ENCODE measurements around the gene FAM83G. TPM values are rescaled to one million over a fixed set of nuclear protein-coding genes. Genes with fewer than 3 reads are reported as not detected.

FAM83G gene
- total RNA-seq, 1 experiment from 2014 or later: 38.7 TPM

GRCh38 chr17:18980682-18981334, 23.8 kb downstream of the FAM83G start:
- Mint-ChIP-seq H3K36me3 (ENCODE audit: insufficient read depth in 1 of 3, low read depth in 3 of 3) (peaks cover 24 to 50% (median 45%) of the 10 kb centered on the region in 3 experiments; a peak in 6 of 7 replicates), H3K27me3 (ENCODE audit: low read depth) (no peaks in the 10 kb centered on the region), H3K4me3 (no peak overlapping the region), H3K9me3 (no peaks in the 10 kb centered on the region), H3K4me1 (peaks cover 9 to 11% of the 10 kb centered on the region in 2 experiments), H3K27ac (peak overlapping the region; percentile 61 to 80 (median 72); a peak in 5 of 7 replicates)
- no peak overlapping the region for H2BK15ac ChIP-seq (ENCODE audit: low read depth, low read length)
- H3K4me2 ChIP-seq (ENCODE audit: insufficient read depth, insufficient read length, low read length): no peak overlapping the region
- H3T11ph ChIP-seq (ENCODE audit: low read length): no peak overlapping the region
- no peak overlapping the region for H3K27ac ChIP-seq (ENCODE audit: insufficient read length, low read depth, low read length)
- no CpG with 5 or more reads among the region's 13 CpGs for WGBS (ENCODE audit: extremely low coverage, insufficient read length, low lambda C conversion rate)
- no peaks in the 10 kb centered on the region for H4K20me1 ChIP-seq (ENCODE audit: control insufficient read depth, insufficient read depth, insufficient read length)
- no peak overlapping the region for H3K14ac ChIP-seq (ENCODE audit: insufficient read depth, low read length)
- H2BK12ac ChIP-seq (ENCODE audit: insufficient read length, low read depth, low read length): no peak overlapping the region
- H4K91ac ChIP-seq (ENCODE audit: insufficient read length, low read depth, low read length): no peak overlapping the region
- H2BK120ac ChIP-seq (ENCODE audit: low read depth, low read length, poor library complexity, severe bottlenecking): no peak overlapping the region
- H3K4me1 ChIP-seq (ENCODE audit: insufficient read depth, low read length): no peaks in the 10 kb centered on the region
- no peak overlapping the region for H3K56ac ChIP-seq (ENCODE audit: insufficient read length, low read depth, low read length)
- H3K4ac ChIP-seq (ENCODE audit: low read depth, low read length): no peak overlapping the region
- H4K8ac ChIP-seq (replicated peaks; ENCODE audit: insufficient read length, low read depth, low read length): no peak overlapping the region
- H2BK5ac ChIP-seq (ENCODE audit: insufficient read length, low read length): no peak overlapping the region
- H3K79me2 ChIP-seq (ENCODE audit: insufficient read depth, low read length): no peaks in the 10 kb centered on the region
- H2BK20ac ChIP-seq (ENCODE audit: low read depth, low read length, poor library complexity, severe bottlenecking): no peak overlapping the region
- no peak overlapping the region for H4K5ac ChIP-seq (ENCODE audit: insufficient read length, low read depth, low read length)
- DNase-seq: no peak
- H3K9ac ChIP-seq (ENCODE audit: extremely low read depth, insufficient read length, low read length): no peak overlapping the region
- no peaks in the 10 kb centered on the region for H3K79me1 ChIP-seq (ENCODE audit: insufficient read depth, low read depth, low read length, poor library complexity, severe bottlenecking)
- no peaks in the 10 kb centered on the region for H3K23me2 ChIP-seq (ENCODE audit: insufficient read length, low read depth, low read length, poor library complexity, severe bottlenecking)
- no peak overlapping the region for H3K18ac ChIP-seq (ENCODE audit: insufficient read length, low read depth, low read length)
- TF ChIP-seq, protein P1, sequence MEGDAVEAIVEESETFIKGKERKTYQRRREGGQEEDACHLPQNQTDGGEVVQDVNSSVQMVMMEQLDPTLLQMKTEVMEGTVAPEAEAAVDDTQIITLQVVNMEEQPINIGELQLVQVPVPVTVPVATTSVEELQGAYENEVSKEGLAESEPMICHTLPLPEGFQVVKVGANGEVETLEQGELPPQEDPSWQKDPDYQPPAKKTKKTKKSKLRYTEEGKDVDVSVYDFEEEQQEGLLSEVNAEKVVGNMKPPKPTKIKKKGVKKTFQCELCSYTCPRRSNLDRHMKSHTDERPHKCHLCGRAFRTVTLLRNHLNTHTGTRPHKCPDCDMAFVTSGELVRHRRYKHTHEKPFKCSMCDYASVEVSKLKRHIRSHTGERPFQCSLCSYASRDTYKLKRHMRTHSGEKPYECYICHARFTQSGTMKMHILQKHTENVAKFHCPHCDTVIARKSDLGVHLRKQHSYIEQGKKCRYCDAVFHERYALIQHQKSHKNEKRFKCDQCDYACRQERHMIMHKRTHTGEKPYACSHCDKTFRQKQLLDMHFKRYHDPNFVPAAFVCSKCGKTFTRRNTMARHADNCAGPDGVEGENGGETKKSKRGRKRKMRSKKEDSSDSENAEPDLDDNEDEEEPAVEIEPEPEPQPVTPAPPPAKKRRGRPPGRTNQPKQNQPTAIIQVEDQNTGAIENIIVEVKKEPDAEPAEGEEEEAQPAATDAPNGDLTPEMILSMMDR (conservative IDR thresholded peaks at IDR 0.05): no peak
- H3K9me3 ChIP-seq (ENCODE audit: control insufficient read depth, low read depth, low read length): no peaks in the 10 kb centered on the region
- H3K27me3 ChIP-seq (ENCODE audit: insufficient read depth, low read length): no peaks in the 10 kb centered on the region
- H3K23ac ChIP-seq (ENCODE audit: insufficient read length, low read depth, low read length): no peak overlapping the region
- H2AFZ ChIP-seq (ENCODE audit: low read length): no peak overlapping the region
- no peak overlapping the region for H2AK5ac ChIP-seq (ENCODE audit: insufficient read length, low read length)
